Inflammatory macrophage (primary cell): ENCODE measurements around the gene CINP.

Experiments used
- DNase-seq, 2 donors: peaks; one replicate each; pipeline ENCODE4 v3.0.0-alpha.2; 2020 to 2022
- total RNA-seq, 18 experiments: gene quantifications; one replicate each; lab custom pipeline; 2026; ENCODE audit warnings: mixed read lengths in 6 of 18, inconsistent platforms in 2 of 18; lab: John Stamatoyannopoulos, UW

The CINP gene
- total RNA-seq = 18.6 to 40.7 (median 32.3) reads per million in 18 experiments

- DNase-seq = peak; percentile 96 to 97
Observed at GRCh38 chr14:102362545-102363181, at the start of gene CINP, which contains the start of gene TECPR2. Gene CINP (minus strand): TSS chr14:102362890. CDS start chr14:102362851, 39 bp downstream. Gene TECPR2 (plus strand): TSS chr14:102362941. CDS start chr14:102376722, 13,781 bp downstream.

DNA sequence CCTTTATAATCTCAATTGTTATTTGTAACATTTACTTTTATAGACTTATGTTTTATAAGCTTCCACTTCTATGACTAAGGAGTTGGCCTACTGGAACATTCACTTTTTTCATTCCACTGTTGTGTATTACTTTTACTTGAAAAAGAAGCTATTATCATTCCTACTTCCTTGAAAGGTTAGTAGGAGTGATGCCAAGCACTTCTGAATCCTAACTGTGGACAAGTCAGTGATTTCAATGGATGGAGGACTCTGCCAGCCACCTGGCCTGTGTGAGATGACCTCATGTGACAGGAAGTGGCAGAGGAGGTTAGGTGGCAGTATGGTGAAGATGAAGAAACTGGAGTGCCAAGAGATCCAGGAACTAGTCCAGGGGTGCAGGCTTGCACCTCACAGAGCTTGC lies 46.0 kb upstream of the CINP start:
- DNase-seq = no peak

- no peak for DNase-seq
Observed at GRCh38 chr14:102407258-102407657, 44.6 kb upstream of the CINP start.

GRCh38 chr14:102403028-102403427 lies 40.3 kb upstream of the CINP start:
- no peak for DNase-seq

- DNase-seq = no peak
Observed at GRCh38 chr14:102396521-102396920, 33.8 kb upstream of the CINP start.

- no peak for DNase-seq
Observed at GRCh38 chr14:102394717-102395375, 32.2 kb upstream of the CINP start.

- DNase-seq = no peak
Observed at GRCh38 chr14:102392506-102392905, 29.8 kb upstream of the CINP start.

DNA sequence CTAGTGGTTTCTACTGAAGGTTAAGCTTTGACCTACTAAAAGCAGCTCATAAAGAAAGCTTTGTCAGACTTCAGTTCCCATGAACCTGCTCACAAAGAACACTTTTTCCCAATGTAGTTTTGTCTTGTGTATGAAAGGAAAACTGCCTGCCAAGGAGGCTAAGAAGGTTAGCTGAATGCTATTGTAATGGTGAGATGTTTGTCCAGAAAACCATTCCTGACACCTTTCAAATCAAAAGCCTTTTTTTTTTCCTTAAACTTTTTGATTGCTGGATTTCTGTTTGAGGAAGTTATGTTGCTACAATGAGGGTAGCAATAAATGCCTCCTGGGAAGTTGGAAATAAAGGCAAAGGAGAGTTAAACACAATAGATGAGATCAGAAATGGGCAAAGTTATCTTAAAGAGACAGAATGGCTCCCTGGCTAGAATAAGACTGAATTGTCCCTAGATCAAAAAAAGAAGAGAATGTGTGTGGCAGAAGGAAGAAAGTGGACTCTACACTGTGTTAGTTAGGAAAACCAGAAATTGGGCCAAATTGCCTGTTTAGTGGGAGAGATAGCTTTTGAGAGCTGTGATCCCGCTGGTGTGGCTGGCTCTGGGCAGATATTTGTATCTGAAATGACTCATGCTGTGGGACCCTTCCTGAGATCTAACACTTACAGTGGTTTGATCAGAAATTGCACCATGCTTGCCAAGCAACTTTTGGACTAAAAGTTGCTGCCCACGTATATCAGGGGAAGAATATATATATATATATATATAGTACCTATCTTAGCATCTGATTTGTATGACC lies 27.6 kb upstream of the CINP start:
- peak in 1 of 2 donors; percentile 16 for DNase-seq

DNA sequence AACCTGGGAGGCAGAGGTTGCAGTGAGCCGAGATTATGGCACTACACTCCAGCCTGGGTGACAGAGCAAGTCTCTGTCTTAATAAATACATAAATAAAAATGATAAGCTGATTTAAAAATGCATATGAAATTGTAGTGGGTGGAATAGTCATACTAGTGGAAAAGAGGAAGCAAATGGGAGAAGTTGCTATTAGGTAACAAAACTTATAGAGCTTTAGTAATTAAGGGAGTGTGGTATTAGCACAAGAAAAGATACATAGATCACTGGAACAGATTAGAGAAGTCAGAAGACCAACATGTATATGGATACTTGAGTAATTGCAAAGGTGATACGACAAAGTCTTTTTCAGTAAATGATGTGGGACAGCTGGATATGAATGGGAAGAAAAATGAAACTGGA lies 26.6 kb upstream of the CINP start:
- DNase-seq = peak; percentile 4 to 83

- DNase-seq = no peak
Observed at GRCh38 chr14:102387086-102387485, 24.4 kb upstream of the CINP start.

- DNase-seq = no peak
Observed at GRCh38 chr14:102378830-102379229, 16.1 kb upstream of the CINP start.

DNA sequence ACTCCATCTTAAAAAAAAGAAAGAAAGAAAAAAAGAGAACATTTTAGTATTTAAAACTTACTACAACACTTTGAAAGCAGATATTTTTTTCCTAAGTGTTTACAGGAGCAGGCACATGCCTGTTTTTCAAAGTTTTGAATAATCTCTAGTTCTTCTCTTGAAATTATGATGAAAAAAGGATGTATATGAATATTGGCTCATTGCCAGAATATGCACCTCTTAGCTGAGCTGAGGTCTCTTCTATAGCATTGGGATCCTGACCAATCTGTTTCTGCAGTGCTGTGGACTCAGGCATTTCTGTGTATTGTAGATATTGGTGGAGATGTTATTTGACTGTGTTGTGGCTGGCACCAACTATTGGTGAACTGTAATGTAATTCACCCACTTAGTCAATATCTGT lies 15.0 kb upstream of the CINP start:
- DNase-seq = no peak

GRCh38 chr14:102375119-102375518 lies 12.4 kb upstream of the CINP start:
- no peak for DNase-seq

DNA sequence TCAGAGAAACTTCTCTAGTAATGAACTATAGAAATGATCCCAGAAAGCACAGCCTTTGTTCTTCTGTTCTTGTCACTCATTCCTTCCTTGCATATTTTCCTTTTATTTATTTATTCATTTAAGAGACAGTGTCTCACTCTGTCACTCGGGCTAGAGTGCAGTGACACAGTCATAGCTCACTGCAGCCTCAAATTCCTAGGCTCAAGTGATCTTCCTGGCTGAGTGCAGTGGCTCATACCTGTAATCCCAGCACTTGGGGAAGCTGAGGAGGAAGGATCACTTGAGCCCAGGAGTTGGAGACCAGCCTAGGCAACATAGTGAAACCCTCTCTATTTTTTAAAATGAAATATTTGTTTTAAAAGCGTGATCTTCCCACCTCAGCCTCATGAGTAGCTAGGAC lies 11.6 kb upstream of the CINP start:
- DNase-seq = no peak

DNA sequence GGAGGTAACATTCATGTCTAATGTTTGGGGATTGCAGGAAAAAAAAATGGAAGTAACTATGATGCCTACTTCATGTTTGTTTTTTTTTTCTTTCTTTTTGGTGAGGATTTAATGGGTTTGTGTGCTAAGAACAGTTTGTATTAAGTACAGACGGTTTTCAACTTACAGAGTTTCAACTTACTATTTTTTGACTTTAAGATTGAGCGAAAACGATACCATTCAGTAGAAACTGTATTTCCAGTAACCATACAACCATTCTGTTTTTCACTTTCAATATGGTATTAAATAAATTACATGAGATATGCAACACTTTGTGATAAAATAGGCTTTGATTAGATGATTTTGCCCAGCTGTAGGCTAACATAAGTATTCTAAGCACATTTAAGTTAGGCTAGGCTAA lies 10.4 kb upstream of the CINP start:
- no peak for DNase-seq

GRCh38 chr14:102371361-102371760 lies 8.7 kb upstream of the CINP start:
- no peak for DNase-seq

DNA sequence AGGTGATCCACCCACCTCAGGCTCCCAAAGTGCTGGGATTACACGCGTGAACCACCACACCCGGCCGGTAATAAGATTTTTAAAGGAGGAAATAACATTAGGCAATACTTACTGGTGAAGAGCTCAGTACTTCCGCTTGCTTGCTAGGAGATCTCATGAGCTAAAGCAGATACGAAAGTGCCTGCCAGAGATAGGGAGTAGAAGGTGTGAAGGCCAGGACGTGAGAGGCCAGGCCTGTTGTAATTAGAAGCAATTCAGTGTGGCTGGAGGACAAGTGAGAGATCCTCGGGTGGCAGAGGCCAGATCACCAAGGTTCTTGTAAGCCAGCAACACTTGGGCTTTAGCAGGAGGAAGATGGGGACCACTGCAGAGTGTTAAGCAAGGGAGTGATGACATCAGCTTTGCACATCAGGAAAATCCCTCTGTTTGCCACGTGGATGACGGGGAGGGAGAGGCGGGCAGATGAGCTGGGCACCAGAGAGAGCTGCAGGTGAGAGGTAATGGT lies 7.7 kb upstream of the CINP start:
- peak; percentile 78 to 79 for DNase-seq

DNA sequence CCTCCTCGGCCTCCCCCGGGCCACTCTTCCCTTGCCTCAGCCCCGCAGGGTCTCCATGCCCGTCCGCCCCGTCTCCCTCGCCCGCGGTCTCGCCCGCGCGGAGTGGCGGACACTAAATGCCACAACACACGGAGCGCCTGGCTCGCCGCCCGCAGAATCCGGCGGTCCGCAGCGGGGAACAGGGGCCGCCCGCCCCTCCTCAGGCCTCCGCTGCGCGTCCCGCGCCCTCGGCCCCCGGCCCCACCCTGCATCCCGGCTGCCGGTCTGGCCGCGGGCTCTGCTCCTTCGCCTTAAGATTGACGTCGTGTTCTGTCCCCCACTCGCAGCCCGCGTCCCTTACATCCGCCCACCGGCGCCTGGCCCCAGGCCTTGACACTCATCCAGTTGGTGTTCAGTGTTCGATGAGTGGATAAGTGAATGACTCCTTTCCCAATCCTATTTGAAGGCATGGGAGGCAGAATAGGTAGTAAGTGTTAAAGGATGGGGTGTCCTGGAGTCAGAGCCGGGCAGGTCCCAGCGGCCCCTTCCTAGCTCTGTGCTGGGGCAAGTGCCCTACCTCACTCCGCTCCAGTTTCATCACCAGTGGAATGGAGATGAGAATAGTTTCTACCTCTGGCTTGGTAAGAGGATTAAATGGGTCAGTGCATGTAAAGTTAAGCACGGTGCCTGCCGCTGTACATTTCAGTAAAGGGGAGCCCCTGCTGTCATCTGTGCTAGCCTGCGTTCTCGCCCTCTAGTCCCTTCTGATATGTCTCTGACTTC lies 673 bp upstream of the CINP start:
- DNase-seq = peak in 1 of 2 donors; percentile 35

DNA sequence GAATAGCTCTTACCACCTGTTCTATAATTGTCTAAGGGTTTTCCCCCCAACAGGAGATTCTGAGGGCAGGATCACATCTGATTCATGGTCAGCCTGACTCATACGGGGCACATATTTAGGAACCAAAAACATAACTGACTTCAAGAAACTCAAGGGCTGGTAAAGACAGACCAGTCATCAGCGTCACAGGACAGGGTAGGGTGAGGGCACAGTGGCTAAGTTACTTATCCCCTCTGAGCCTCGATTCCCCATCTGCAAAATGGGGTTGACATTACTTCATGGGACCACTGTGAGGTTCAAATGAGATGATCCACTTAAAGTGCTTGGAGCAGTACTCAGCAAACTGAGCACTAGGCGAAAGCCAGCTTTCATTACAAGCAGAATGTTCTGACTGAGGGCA lies 606 bp downstream of the CINP start:
- peak; percentile 41 to 67 for DNase-seq

GRCh38 chr14:102360388-102360787 lies 2.3 kb downstream of the CINP start:
- DNase-seq = no peak

DNA sequence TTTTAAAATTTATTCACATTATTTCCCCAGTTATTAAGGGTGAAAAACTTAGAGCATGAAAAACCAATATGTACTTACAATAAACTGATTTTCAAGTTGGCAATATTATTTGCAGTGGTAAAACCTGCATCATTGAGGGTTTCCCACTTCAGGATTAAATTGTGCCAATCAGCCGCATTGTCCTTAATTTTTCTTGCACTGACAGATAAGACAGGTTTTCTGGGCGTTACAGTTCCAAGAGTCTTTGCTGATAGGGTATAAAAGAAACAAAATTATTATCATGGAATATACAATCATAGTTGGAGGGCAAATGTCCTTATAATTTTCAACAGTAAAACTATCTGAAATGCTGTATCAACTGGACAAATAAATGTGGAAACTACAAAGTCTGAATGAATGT lies 3.3 kb downstream of the CINP start:
- DNase-seq = no peak

DNA sequence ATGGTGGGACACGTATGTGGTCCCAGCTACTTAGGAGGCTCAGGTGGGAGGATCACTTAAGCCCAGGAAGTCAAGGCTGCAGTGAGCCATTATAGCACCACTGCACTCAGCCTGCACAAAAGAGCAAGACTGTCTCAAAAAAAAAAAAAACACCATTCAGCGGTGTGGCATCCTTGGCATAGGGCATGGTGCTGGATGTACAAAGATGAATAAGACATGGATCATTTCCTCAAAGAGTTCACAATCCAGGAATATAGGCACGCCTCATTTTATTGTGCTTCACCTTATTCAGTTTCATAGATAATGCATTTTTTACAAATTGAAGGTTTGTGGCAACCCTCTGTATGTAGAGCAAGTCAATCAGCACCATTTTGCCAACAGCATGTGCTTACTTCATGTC lies 6.4 kb downstream of the CINP start:
- DNase-seq = no peak
